ENCODE results near the gene TAF1C.

GRCh38 chr16:84131117-84131516, 55.7 kb downstream of the TAF1C start:
- TF ChIP-seq SIN3A (IDR thresholded peaks at IDR 0.05; ENCODE audit: borderline replicate concordance, low read depth, low read length) (no peak), CTCF (IDR thresholded peaks at IDR 0.05) (no peak), MAX (IDR thresholded peaks at IDR 0.05; ENCODE audit: low read depth) (no peak), USF2 (IDR thresholded peaks at IDR 0.05; ENCODE audit: borderline replicate concordance, low read depth, low read length) (no peak), RAD21 (IDR thresholded peaks at IDR 0.05; ENCODE audit: low read length) (no peak), EP300 (IDR thresholded peaks at IDR 0.05; ENCODE audit: borderline replicate concordance in 1 of 2, low read depth in 1 of 2, low read length in 1 of 2) (no peak), SMC3 (IDR thresholded peaks at IDR 0.05; ENCODE audit: low read depth, low read length) (no peak), TEAD4 (IDR thresholded peaks at IDR 0.05; ENCODE audit: borderline replicate concordance, insufficient read depth) (no peak), GABPA (IDR thresholded peaks at IDR 0.05; ENCODE audit: low read depth) (no peak)
